ENCODE data around the gene PDCL3. TPM values are rescaled to one million over a fixed set of nuclear protein-coding genes. Genes with fewer than 3 reads are reported as not detected.
A peak's percentile ranks its signal among the peaks of the same experiment; 100 is the strongest.

The PDCL3 gene
- total RNA-seq, 1 donor from 2014 or later: 24.7 TPM

DNA sequence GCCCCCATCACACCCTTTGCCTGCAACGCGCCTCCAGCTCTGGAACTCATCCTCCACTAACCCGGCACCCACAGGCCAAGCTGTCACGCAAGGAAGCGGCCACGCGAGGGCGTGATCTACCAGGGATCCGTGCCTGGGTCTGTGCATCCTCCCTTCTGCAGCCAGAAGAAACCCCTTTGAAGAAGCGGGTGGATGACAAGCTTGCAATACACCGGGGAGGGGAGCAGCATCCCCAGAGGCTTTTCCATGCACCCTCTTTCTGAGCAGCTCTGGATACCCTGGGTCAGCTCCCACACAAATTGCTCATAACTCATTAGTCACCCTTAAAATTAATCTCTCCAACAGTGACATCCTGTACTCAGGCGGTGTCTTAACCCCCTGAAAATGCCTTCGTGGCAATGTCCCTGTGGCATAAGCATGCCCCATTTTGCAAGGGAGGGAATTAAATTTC lies 47.6 kb downstream of the PDCL3 start:
- Mint-ChIP-seq H3K27ac (no peak overlapping the region), H3K27me3 (ENCODE audit: low read depth) (peaks cover 3% of the 10 kb centered on the region), H3K4me3 (no peak overlapping the region), H3K4me1 (no peaks in the 10 kb centered on the region), H3K9me3 (no peaks in the 10 kb centered on the region), H3K36me3 (no peaks in the 10 kb centered on the region)
- TF ChIP-seq CTCF (IDR thresholded peaks at IDR 0.05; ENCODE audit: unreplicated experiment): peak; percentile 25
- peak; percentile 51 to 84 for DNase-seq (ENCODE audit: low spot score in 2 of 2, unreplicated experiment in 2 of 2)

GRCh38 chr2:100611079-100612029 lies 48.6 kb downstream of the PDCL3 start:
- H3K4me3 Mint-ChIP-seq: no peak overlapping the region
- H3K27me3 Mint-ChIP-seq (ENCODE audit: low read depth): peaks cover 3% of the 10 kb centered on the region
- H3K9me3 Mint-ChIP-seq: no peaks in the 10 kb centered on the region
- no peak for TF ChIP-seq CTCF (IDR thresholded peaks at IDR 0.05; ENCODE audit: unreplicated experiment)
- DNase-seq (ENCODE audit: low spot score in 2 of 2, unreplicated experiment in 2 of 2): no peak
- H3K4me1 Mint-ChIP-seq: no peaks in the 10 kb centered on the region
- H3K27ac Mint-ChIP-seq: no peak overlapping the region
- H3K36me3 Mint-ChIP-seq: no peaks in the 10 kb centered on the region

DNA sequence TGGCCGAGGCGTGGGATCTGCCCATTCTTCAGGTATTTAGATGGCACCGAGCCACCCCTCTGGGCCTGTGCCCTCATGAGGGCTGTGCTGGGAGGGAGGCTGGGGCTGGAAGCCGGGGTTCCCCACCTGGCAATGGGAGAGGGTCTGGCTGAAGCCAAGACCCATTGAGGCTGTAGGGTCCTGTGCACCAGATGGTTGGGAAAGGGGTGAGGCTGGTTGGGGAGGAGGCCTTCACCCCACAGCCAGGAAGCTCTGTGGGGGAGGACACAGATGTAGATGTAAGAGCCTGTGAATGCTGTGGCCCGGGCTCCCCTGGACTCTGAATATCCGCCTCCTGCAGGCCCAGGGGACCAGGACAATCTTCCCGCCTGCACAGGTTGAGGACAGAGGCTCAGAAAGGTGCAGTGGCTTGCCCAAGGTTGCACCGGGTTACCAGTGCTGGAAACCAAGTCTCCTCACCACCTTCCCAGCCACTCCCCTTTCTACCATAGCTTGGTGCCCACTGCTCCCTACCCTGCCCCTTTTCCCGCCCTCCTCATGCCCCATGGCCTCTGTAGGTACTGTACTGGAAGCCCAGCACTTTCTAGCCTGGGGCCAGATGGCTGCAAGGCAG lies 49.7 kb downstream of the PDCL3 start:
- no peak for TF ChIP-seq CTCF (IDR thresholded peaks at IDR 0.05; ENCODE audit: unreplicated experiment)
- no peak overlapping the region for H3K27ac Mint-ChIP-seq
- no peak for DNase-seq (ENCODE audit: low spot score in 2 of 2, unreplicated experiment in 2 of 2)
- no peak overlapping the region for H3K4me3 Mint-ChIP-seq
- H3K4me1 Mint-ChIP-seq: no peaks in the 10 kb centered on the region
- H3K9me3 Mint-ChIP-seq: no peaks in the 10 kb centered on the region
- no peaks in the 10 kb centered on the region for H3K36me3 Mint-ChIP-seq
- H3K27me3 Mint-ChIP-seq (ENCODE audit: low read depth): peaks cover 11% of the 10 kb centered on the region

DNA sequence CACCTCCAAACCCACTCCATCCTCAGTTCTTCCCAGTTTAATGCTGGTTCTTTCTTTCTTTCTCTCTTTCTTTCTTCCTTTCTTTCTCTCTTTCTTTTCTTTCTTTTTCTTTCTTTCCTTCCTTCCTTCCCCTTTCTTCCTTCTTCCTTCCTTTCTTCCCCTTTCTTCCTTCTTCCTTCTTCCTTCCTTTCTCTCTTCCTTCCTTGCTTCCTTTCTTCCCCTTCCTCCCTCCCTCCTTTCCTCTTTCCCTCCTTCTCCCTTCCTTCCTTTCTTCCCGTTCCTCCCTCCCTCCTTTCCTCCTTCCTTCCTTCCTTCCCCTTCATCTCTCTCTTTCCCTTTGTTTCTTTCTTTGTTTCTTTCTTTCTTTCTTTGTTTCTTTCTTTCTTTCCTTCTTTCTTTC lies 50.9 kb downstream of the PDCL3 start:
- H3K27ac Mint-ChIP-seq: no peak overlapping the region
- peaks cover 16% of the 10 kb centered on the region for H3K27me3 Mint-ChIP-seq (ENCODE audit: low read depth)
- no peaks in the 10 kb centered on the region for H3K4me1 Mint-ChIP-seq
- TF ChIP-seq CTCF (IDR thresholded peaks at IDR 0.05; ENCODE audit: unreplicated experiment): no peak
- no peak overlapping the region for H3K4me3 Mint-ChIP-seq
- no peak for DNase-seq (ENCODE audit: low spot score in 2 of 2, unreplicated experiment in 2 of 2)
- no peaks in the 10 kb centered on the region for H3K36me3 Mint-ChIP-seq
- no peaks in the 10 kb centered on the region for H3K9me3 Mint-ChIP-seq

- H3K4me3 Mint-ChIP-seq: no peak overlapping the region
- TF ChIP-seq CTCF (IDR thresholded peaks at IDR 0.05; ENCODE audit: unreplicated experiment): no peak
- no peak overlapping the region for H3K27ac Mint-ChIP-seq
- DNase-seq (ENCODE audit: low spot score in 2 of 2, unreplicated experiment in 2 of 2): no peak
- no peaks in the 10 kb centered on the region for H3K4me1 Mint-ChIP-seq
- H3K9me3 Mint-ChIP-seq: peaks cover 3% of the 10 kb centered on the region
- no peaks in the 10 kb centered on the region for H3K36me3 Mint-ChIP-seq
- H3K27me3 Mint-ChIP-seq (ENCODE audit: low read depth): peaks cover 21% of the 10 kb centered on the region
Measured at GRCh38 chr2:100614455-100615000, 51.7 kb downstream of the PDCL3 start.
